Stimulated activated naive CD8-positive, alpha-beta T cell treated with anti-CD3 and anti-CD28 coated beads, Interleukin-15, Interleukin-2, amounts not matched to agents 100 U/mL and 50 U/mL, for 24 hours (primary cell): ENCODE measurements around the gene RSPH1.
A peak's percentile ranks its signal among the peaks of the same experiment; 100 is the strongest.

Source experiments
- ATAC-seq: fragments of 150-1000 bp; cut with Tn5 transposase; one replicate; pipeline ENCODE4 v1.10.0; 2021
- DNase-seq: peaks from one replicate; pipeline ENCODE4 v3.0.0; 2021

RSPH1 gene

GRCh38 chr21:42496120-42496838, at the start of gene RSPH1:
Gene RSPH1, minus strand, starts transcription at chr21:42496224. Its CDS starts 38 bp downstream, at chr21:42496186.
- ATAC-seq, result peak; percentile 99
- DNase-seq, result peak; percentile 100

- ATAC-seq (no peak), DNase-seq (no peak)
Measured at GRCh38 chr21:42545745-42546144, 49.7 kb upstream of the RSPH1 start.

- ATAC-seq, result no peak
- DNase-seq, result no peak
Measured at GRCh38 chr21:42545317-42545716, 49.3 kb upstream of the RSPH1 start.

GRCh38 chr21:42544544-42544943, 48.5 kb upstream of the RSPH1 start:
- ATAC-seq (no peak), DNase-seq (no peak)

GRCh38 chr21:42543106-42543847, 47.3 kb upstream of the RSPH1 start:
- no peak for ATAC-seq
- DNase-seq, result no peak

GRCh38 chr21:42542596-42542995, 46.6 kb upstream of the RSPH1 start:
- DNase-seq, result no peak
- ATAC-seq, result no peak

- DNase-seq (no peak), ATAC-seq (no peak)
Measured at GRCh38 chr21:42542196-42542595, 46.2 kb upstream of the RSPH1 start.

- DNase-seq (no peak), ATAC-seq (no peak)
Measured at GRCh38 chr21:42541618-42542017, 45.6 kb upstream of the RSPH1 start.

GRCh38 chr21:42541174-42541573, 45.1 kb upstream of the RSPH1 start:
- DNase-seq (no peak), ATAC-seq (no peak)

- no peak for ATAC-seq
- no peak for DNase-seq
Measured at GRCh38 chr21:42540396-42540795, 44.4 kb upstream of the RSPH1 start.

GRCh38 chr21:42539931-42540343, 43.9 kb upstream of the RSPH1 start:
- no peak for ATAC-seq
- DNase-seq, result no peak

GRCh38 chr21:42539342-42539741, 43.3 kb upstream of the RSPH1 start:
- DNase-seq (no peak), ATAC-seq (no peak)

GRCh38 chr21:42538479-42539275, 42.7 kb upstream of the RSPH1 start:
- no peak for ATAC-seq
- no peak for DNase-seq

GRCh38 chr21:42537106-42537742, 41.2 kb upstream of the RSPH1 start:
- ATAC-seq, result no peak
- DNase-seq, result no peak

GRCh38 chr21:42536601-42537000, 40.6 kb upstream of the RSPH1 start:
- no peak for ATAC-seq
- no peak for DNase-seq

GRCh38 chr21:42535602-42536171, 39.7 kb upstream of the RSPH1 start:
- ATAC-seq, result peak; percentile 26
- no peak for DNase-seq

- no peak for DNase-seq
- ATAC-seq, result peak; percentile 16
Measured at GRCh38 chr21:42534421-42535378, 38.7 kb upstream of the RSPH1 start.

- no peak for DNase-seq
- no peak for ATAC-seq
Measured at GRCh38 chr21:42533963-42534355, 37.9 kb upstream of the RSPH1 start.

- DNase-seq (no peak), ATAC-seq (no peak)
Measured at GRCh38 chr21:42533306-42533962, 37.4 kb upstream of the RSPH1 start.

- ATAC-seq (no peak), DNase-seq (no peak)
Measured at GRCh38 chr21:42532466-42533181, 36.6 kb upstream of the RSPH1 start.
